NT2/D1 (cell line): Measurements from ENCODE around the gene GDPD2.
"Not testable (repeated sequence)": the region's sequence is repeated elsewhere in the genome, so short reads cannot be mapped to it uniquely, and the experiment has no call there.

Experiments used
- DNase-seq: peaks from one replicate; pipeline ENCODE4 v3.0.0-alpha.2; 2011; ENCODE audit warnings: low read depth, low spot score
- H3K27me3 ChIP-seq: 2 replicates; pipeline ENCODE4 v1.6.0; 2011; ENCODE audit warnings: mild to moderate bottlenecking; ENCODE audit not compliant: insufficient read length, insufficient read depth
- H3K36me3 ChIP-seq: 2 replicates; pipeline ENCODE4 v1.6.1; 2011; ENCODE audit warnings: mild to moderate bottlenecking, low read length, mixed read lengths; ENCODE audit not compliant: insufficient read depth, insufficient read length
- H3K4me1 ChIP-seq: 2 replicates; pipeline ENCODE4 v1.5.1; 2011; ENCODE audit not compliant: insufficient read depth, insufficient read length
- H3K4me3 ChIP-seq: 2 replicates; pipeline ENCODE4 v1.5.1; 2011; ENCODE audit warnings: low read depth; ENCODE audit not compliant: insufficient read length
- H3K9ac ChIP-seq: 2 replicates; pipeline ENCODE4 v1.6.0; 2011; ENCODE audit warnings: low read depth; ENCODE audit not compliant: insufficient read length
- H3K9me3 ChIP-seq: 2 replicates; pipeline ENCODE4 v1.5.1; 2011; ENCODE audit warnings: mild to moderate bottlenecking, low read length; ENCODE audit not compliant: insufficient read depth
- SUZ12 ChIP-seq: IDR thresholded peaks from 2 replicates; pipeline ENCODE4 v1.6.1; 2011; ENCODE audit not compliant: insufficient read length, insufficient read depth; ENCODE audit errors: extremely low read depth
- YY1 ChIP-seq: IDR thresholded peaks from 2 replicates; pipeline ENCODE4 v1.6.1; 2011; ENCODE audit not compliant: insufficient read length, insufficient read depth
- ZNF274 ChIP-seq: IDR thresholded peaks from 2 replicates; pipeline ENCODE4 v1.6.1; 2011; ENCODE audit warnings: mild to moderate bottlenecking, low read depth, low read length

The GDPD2 gene, protein sequence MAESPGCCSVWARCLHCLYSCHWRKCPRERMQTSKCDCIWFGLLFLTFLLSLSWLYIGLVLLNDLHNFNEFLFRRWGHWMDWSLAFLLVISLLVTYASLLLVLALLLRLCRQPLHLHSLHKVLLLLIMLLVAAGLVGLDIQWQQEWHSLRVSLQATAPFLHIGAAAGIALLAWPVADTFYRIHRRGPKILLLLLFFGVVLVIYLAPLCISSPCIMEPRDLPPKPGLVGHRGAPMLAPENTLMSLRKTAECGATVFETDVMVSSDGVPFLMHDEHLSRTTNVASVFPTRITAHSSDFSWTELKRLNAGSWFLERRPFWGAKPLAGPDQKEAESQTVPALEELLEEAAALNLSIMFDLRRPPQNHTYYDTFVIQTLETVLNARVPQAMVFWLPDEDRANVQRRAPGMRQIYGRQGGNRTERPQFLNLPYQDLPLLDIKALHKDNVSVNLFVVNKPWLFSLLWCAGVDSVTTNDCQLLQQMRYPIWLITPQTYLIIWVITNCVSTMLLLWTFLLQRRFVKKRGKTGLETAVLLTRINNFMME

DNA sequence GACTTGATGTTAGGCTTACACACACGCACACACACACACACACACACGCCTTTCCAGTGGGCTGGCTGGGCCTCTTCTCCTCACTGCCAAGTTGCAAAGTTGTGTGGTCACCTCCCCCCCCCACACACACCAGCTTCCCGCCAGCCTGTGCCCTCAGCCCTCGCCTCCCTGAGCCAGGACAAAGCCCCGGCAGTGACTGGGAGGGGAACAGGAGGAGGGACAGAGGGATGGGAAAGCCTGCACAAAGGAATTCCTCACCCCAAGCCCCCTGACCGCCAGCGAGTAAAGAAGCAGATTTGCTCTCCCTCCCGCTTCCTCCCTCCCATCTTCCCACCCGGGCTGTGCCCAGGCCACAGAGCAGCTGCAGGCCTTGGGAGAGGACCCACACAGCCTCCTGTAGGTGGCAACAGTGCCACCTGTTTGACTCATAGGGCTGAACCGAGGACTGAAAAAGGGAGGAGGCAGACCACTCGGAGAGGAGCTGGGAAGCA lies at the start of gene GDPD2:
GDPD2 (plus strand) TSS at position 464 of the 491 bp plus-strand sequence. CDS start 1,671 bp downstream, outside the sequence.
- no peak for TF ChIP-seq YY1
- no peak for TF ChIP-seq ZNF274
- no peak for TF ChIP-seq SUZ12
- H3K4me3 ChIP-seq, result peak within 1 kb of the TSS; percentile 53
- peak within 1 kb of the TSS; percentile 88 for H3K9ac ChIP-seq
- no peaks in the 10 kb centered on the region for H3K9me3 ChIP-seq
- peaks cover 29% of the 10 kb centered on the region for H3K36me3 ChIP-seq
- DNase-seq, result peak; percentile 79
- no peaks in the 10 kb centered on the region for H3K27me3 ChIP-seq
- peaks cover 13% of the 10 kb centered on the region for H3K4me1 ChIP-seq

GRCh38 chrX:70386235-70386634 lies 36.9 kb upstream of the GDPD2 start:
- no peak overlapping the region for H3K9ac ChIP-seq
- no peaks in the 10 kb centered on the region for H3K27me3 ChIP-seq
- H3K4me3 ChIP-seq, result no peak overlapping the region
- DNase-seq, result no peak
- TF ChIP-seq ZNF274 (no peak), SUZ12 (no peak), YY1 (no peak)
- H3K9me3 ChIP-seq, result no peaks in the 10 kb centered on the region
- H3K4me1 ChIP-seq, result no peaks in the 10 kb centered on the region
- H3K36me3 ChIP-seq, result peaks cover 27% of the 10 kb centered on the region

DNA sequence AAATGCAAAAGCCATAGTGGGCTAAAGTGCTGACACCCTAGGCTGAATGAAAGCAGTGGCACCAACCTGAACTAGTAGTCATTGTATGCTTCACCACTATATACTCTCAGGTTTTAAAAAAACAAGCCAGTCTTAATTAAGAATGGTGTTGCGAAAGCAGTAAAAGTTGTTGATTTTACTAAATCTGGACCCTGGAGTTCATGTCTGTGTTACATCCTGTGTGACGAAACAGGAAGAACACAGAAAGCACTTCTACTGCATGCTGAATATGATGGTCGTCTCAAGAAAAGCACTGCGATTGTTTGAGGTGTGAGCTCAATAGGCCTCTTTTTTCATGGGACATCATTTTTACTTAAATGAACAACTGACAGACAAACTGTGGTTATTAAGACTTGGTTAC lies 24.2 kb upstream of the GDPD2 start:
- no peaks in the 10 kb centered on the region for H3K4me1 ChIP-seq
- no peaks in the 10 kb centered on the region for H3K27me3 ChIP-seq
- no peak for DNase-seq
- no peak overlapping the region for H3K4me3 ChIP-seq
- H3K9me3 ChIP-seq, result no peaks in the 10 kb centered on the region
- TF ChIP-seq YY1 (no peak), SUZ12 (no peak), ZNF274 (no peak)
- no peak overlapping the region for H3K9ac ChIP-seq
- peaks cover 41% of the 10 kb centered on the region for H3K36me3 ChIP-seq

- H3K27me3 ChIP-seq, H3K9ac ChIP-seq, H3K4me3 ChIP-seq, DNase-seq, H3K4me1 ChIP-seq, H3K9me3 ChIP-seq: not testable (repeated sequence)
- peaks cover 54% of the 10 kb centered on the region for H3K36me3 ChIP-seq
Observed at GRCh38 chrX:70400181-70400580, 22.9 kb upstream of the GDPD2 start.

- Histone ChIP-seq H3K4me1 (no peaks in the 10 kb centered on the region), H3K36me3 (peaks cover 63% of the 10 kb centered on the region), H3K9me3 (no peaks in the 10 kb centered on the region), H3K27me3 (no peaks in the 10 kb centered on the region), H3K9ac (no peak overlapping the region), H3K4me3 (no peak overlapping the region)
- no peak for DNase-seq
- TF ChIP-seq SUZ12, result no peak
- no peak for TF ChIP-seq ZNF274
- no peak for TF ChIP-seq YY1
Observed at GRCh38 chrX:70402721-70403120, 20.4 kb upstream of the GDPD2 start.

DNA sequence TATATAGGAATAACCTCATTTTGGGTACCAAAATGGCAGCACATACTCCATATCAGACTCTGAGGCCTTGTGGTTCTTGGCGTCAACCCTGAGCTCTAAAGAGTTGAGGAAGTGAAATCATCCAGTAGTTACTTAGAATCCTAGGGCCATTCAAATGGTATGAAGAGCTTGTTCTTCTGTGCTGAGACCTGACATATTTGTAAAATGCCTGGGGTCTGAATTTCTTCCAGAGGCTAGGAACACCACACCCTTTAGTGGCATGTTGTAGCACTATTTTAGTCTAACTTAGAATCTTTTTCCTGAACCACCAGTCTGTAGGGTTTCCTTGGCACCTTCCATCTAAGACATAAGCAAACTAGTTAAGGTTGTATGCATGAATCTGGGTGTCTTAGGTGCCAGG lies 18.1 kb upstream of the GDPD2 start:
- TF ChIP-seq SUZ12 (no peak), ZNF274 (no peak), YY1 (no peak)
- Histone ChIP-seq H3K9me3 (no peaks in the 10 kb centered on the region), H3K4me1 (no peaks in the 10 kb centered on the region), H3K9ac (no peak overlapping the region), H3K4me3 (no peak overlapping the region), H3K27me3 (no peaks in the 10 kb centered on the region), H3K36me3 (peaks cover 67% of the 10 kb centered on the region)
- no peak for DNase-seq

GRCh38 chrX:70410921-70411320 lies 12.2 kb upstream of the GDPD2 start:
- Histone ChIP-seq H3K27me3 (no peaks in the 10 kb centered on the region), H3K36me3 (peaks cover 43% of the 10 kb centered on the region), H3K9ac (no peak overlapping the region), H3K4me1 (no peaks in the 10 kb centered on the region), H3K9me3 (no peaks in the 10 kb centered on the region), H3K4me3 (no peak overlapping the region)
- no peak for DNase-seq
- no peak for TF ChIP-seq SUZ12
- TF ChIP-seq ZNF274, result no peak
- TF ChIP-seq YY1, result no peak

GRCh38 chrX:70411475-70411874 lies 11.6 kb upstream of the GDPD2 start:
- Histone ChIP-seq H3K36me3 (peaks cover 38% of the 10 kb centered on the region), H3K9me3 (no peaks in the 10 kb centered on the region)
- no peak for TF ChIP-seq ZNF274
- TF ChIP-seq YY1, result no peak
- no peak for TF ChIP-seq SUZ12

More at GRCh38 chrX:70411475-70411874, 11.6 kb upstream of the GDPD2 start:
- no peak for DNase-seq
- Histone ChIP-seq H3K4me3 (no peak overlapping the region), H3K27me3 (no peaks in the 10 kb centered on the region), H3K9ac (no peak overlapping the region), H3K4me1 (no peaks in the 10 kb centered on the region)
